Measurements from ENCODE around the gene SLC6A9. TPM values are rescaled to one million over a fixed set of nuclear protein-coding genes. Genes with fewer than 3 reads are reported as not detected.

The SLC6A9 gene
- polyA plus RNA-seq, 5 donors = 11.3 to 17.1 (median 12.6) TPM

DNA sequence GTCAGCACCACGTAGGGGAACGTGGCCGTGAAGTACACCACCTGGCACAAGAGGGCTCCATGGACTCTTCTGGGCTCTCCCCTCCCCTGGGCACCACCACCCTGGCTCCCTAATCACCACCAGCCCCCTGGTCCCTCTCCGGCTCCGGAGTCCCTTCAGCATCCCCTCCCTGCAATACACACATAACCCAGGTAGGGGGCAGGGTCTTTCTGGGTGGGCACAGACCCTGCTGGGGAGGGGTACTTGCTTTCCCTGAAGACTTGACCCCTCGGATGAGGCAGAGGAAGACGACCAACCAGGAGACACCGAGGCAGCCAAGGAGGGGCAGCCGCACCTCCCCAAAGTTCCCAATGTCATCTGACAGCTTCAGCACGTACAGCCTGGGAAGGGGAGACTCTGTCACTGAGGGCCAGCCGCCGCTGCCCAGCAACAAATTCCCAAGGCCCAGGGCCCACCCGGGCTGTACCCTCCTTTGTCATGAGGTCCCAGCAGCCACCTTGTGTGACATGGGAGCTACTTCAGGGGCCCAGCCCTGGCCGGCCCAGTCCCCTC is 28.6 kb downstream of the SLC6A9 start:
- DNase-seq = no peak

DNA sequence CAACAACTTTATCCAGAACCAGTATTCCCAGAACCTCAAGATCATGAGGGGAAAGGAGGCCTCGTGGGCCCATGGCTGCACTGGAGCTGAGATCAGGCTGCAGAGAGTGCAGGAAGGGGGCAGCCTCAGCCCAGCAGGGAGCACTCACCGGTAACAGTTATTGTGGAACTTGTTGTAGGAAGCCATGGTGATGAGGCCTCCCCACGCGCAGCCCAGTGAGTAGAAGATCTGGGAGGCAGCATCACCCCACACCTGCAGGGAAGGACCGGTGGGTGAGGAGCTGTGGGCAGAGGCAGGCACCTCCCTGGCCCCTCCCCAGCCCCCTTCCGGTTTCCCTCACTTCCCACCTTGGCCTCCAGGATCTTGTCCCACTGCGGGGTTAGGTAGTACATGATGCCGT is 29.1 kb downstream of the SLC6A9 start:
- DNase-seq = no peak

DNA sequence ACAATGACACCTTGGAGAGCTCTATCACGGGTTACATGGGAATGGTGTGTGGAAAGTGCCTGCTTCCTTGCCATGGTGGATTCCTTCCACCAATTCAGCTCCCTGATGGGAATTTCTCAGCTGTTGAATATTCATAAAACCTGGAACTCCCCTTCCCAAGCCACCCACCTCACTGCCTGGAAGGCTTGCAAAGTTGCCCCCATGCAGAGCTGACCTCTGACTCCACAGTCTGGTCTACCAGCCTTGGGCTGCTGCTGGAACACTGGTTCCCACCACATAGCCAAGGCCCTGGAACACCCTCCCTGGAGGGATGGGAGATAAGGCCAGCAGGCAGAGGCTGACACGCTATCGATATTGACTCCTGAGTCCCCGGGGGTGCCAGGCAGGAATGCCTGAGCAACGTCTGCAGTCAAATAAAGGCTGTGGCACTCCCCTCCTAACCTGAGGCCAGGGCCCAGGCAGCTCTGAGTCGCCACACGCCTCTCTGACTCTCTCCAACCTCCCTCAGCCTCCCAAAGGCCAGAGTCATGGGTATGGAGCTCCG is 31.1 kb downstream of the SLC6A9 start:
- no peak for DNase-seq

DNA sequence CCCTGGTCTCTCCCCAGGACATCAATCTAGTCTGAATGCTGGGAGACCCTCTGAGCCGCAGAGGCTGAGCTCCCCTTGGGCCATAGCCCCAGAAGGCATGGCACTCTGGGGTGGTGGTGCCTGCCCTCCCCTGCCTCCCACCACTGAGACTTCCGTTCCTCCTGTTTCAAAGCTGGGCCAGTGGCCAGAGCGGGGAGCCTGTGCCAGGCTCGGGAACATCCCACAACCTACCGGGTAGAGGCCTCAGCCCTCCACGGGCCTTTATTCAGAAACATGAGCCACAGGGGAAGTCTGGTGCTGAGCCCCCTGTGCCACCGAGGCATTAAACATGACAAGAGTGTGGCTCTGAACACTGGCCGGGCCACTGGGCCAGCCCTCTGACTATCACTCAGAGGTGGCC is 31.8 kb downstream of the SLC6A9 start:
- no peak for DNase-seq

DNA sequence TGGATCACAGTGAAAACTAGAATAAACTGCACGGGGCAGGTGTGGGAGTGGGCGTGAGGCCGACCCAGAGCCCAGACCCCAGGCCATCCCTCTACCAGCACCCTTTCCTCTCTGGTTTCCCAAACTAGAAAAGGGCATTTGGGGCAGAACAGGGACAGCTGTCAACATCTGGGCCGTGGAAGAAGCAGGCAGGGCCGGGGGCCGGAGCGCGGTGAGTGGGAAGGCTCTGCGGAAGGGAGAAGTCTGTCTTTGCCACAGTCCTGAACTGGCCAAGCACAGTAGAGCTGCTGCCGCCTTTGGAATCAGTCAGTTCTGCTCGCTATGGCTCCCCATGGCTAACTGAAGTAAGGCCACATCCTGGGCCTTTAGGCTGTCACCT is 33.3 kb downstream of the SLC6A9 start:
- DNase-seq = no peak

DNA sequence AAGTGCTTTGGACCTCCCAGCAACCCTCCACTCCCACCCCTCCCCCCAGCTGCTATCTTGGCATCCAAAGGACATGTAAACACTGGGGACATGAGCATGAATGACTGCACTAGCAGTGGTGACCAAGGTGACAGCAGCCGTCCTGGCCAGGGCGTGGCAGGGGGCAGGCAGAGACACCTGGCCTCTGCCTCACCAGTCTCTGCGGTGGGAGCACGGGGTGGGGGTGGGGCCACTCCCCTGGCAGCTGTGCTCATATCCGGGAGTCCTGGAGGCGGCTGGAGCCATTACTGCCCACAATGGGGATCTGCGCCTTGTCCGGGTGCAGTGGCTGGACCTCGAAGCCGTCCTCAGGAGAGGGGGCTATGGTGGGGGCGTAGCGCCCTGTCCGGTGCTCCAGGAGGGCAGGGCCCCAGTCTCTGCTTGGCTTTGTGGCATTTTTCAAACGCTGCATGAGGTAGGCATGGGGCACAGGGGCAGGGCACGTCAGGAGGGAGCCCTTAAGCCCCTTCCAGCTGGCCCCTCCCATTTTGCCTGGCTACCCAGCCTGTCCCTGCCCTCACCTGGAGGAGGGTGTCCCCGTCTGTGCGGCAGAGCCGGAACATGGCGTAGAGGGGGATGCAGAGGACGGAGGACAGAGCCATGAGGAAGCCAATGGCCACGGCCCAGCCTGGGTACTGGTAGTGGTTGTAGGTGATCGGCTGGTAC is 33.8 kb downstream of the SLC6A9 start:
- no peak for DNase-seq

DNA sequence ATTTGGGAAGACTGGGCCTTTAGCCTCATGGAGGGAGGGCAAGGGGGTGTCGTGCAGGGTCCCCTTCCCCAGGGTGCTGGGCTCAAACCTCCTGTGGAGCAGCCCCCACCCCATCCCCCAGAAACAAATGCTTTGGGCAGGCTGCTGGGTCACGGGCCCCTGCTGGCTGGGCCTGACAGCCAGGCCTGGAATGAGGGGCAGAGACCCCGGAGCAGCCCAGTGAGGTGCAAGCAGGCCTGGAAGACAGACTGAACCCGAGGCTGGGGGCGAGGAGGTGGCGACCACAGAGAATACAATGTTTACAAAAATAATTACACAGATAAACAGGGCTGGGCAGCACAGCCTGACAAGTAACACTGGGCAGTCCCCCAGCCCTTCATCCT is 34.5 kb downstream of the SLC6A9 start:
- DNase-seq = no peak

DNA sequence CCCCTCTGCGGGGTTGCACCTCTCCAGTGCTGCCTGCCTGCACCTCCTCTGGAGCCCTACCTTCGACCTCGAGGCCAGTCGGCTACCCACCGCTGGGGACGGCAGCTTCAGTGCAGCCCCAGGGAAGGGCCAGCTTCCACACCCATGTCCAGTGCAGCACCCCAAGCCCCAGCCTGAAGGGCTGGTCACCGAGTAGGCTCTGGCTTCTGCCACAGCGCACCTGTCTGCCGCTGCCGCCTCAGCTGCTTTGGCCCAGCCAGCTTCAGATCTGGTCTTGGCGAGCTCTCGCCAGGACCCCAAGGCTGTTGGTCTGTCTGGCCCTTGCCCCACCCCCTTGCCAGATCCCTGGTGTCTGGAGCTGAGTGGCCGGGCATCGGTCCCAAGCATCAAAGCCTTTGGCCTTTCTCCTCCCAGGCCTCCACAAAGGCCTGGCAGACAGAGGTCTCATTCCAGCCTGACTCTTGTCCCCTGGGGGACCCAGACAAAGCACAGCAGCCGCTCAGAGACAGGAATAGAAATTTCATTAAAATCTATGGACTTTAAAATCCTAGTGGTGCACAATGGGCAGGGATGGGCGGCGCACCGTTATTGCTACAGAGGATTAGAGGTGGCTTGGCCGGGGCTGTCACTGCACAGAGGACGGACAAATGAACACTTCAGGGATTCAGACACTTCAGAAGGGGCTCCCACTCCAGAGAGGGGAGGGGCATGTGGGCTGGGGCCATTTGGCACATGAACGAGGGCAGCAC is 35.1 kb downstream of the SLC6A9 start:
- DNase-seq = no peak

DNA sequence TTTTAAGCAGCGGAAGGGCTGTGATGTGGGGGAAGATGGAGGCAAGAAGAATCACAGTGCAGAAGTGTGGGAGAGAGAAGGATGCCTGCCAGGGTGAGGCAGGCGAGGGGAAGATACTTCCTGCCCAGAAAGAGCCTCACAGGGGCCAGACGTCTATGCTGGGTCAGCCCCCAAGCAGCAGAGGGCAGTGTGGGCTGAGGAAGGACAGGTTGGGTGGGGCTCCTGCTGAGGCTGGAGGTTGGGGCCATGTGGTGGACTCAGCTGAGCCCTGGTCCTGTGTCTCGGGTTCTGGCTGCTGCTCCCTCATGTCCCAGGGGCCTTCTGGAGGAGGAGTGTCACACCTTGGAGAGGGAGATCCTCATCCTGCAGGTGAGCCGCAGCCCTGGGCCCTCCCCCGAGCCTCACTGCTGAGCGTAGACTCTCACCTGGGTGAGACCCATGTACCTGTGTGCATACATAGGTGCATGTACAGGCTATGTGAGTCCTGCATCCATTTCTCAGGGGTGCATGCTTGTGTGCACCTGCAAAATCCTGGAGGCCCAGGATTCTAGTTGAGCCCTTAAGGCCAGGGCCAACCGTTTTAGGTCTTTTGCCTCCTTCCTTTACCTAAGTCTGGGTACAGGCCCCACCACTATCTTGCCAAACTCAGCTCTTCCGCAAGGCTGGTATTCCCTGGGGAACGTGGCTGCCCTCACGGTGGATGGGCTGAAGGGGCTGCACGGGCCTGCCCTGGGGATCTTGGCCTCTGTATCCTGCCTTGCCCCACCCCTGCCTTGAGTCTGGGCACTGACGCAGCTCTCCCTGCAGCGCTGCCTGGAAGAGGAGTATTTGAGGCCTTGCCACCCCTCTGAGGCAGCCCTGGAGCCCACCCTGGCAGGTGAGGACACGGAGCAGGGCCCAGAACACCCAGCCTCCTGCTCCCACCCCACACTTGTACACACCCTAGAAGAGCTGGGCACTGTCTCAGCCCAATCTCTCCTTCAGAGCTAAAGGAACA is 36.2 kb downstream of the SLC6A9 start:
- DNase-seq = no peak

DNA sequence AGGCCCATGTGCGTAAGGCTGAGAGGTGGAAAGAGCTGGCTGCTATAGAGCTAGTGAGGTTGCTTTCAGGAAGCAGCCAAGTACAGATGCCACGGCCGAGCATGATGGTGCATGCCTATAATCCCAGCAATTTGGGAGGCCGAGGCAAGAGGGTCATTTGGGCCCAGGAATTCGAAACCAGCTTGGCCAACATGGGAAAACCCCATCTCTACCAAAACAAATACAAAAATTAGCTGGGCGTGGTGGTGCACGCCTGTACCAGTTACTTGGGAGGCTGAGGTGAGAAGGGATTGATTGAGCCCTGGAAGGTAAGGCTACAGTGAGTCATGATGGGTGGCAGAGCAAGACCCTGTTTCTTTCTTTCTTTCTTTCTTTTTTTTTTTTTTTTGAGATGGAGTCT is 37.2 kb downstream of the SLC6A9 start:
- DNase-seq = no peak

DNA sequence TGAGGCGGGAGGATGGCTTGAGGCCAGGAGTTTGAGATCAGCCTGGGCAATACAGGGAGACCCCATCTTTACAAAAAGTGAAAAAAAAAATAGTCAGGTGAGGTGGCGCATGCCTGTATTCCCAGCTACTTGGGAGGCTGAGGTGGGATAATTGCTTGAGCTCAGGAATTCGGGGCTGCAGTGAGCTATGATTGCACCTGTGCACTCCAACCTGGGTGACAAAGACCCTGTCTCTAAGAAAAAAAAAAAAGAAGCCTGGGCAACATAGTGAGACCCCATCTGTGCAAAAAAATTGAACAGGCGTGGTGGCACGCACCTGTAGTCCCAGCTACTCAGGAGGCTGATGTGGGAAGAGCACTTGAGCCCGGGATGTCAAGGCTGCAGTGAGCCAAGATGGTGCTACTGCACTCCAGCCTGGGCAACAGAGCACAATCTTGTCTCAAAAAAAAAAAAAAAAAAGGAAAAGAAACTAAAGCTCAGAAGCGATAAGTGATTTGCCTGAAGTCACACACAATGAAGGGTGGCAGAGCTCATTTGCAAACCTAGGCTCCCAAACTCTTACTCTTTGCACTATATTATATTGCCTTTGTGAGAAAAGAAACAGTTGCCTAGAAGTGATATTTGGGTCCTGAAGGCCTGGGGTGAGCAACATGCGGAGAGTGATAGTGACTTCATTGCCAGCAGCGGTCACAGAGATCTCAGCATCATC is 37.9 kb downstream of the SLC6A9 start:
- no peak for DNase-seq

DNA sequence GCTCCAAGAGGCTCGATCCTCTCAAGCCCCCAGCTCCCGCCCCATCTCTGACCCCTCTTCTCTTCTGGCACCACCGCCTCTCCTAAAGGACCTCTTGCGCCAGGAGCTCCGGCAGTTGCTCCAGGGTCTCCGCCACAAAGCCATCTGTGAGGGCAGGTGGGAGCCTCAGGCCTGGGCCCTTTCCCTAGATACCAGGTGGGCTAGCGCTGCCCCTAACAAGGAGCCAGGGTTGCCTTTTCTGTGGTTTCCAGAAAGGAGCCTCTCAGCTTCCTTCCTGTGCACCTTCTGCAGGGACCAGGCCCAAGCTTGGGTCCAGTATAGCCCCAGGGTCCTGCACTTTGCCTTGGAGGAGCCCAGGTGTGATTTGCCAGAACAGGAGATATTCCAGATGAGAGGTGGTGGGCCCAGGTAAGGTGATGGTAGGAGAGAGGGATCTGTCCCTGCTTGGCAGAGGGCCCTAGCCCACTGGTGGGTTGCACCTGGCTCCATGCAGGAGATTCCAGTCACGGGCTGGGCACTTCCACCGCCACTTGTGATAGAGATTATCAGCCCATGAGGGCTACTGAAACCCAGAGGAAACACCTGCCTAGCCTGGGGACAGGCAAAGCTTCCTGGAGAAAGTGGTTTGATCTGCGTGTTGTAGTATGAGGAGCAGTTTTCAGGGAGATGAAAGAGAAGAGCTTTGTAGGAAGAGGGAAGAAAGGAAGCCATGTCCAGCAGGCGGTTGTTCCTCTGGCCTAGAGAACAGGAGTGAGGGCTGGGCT is 38.8 kb downstream of the SLC6A9 start:
- DNase-seq = no peak

DNA sequence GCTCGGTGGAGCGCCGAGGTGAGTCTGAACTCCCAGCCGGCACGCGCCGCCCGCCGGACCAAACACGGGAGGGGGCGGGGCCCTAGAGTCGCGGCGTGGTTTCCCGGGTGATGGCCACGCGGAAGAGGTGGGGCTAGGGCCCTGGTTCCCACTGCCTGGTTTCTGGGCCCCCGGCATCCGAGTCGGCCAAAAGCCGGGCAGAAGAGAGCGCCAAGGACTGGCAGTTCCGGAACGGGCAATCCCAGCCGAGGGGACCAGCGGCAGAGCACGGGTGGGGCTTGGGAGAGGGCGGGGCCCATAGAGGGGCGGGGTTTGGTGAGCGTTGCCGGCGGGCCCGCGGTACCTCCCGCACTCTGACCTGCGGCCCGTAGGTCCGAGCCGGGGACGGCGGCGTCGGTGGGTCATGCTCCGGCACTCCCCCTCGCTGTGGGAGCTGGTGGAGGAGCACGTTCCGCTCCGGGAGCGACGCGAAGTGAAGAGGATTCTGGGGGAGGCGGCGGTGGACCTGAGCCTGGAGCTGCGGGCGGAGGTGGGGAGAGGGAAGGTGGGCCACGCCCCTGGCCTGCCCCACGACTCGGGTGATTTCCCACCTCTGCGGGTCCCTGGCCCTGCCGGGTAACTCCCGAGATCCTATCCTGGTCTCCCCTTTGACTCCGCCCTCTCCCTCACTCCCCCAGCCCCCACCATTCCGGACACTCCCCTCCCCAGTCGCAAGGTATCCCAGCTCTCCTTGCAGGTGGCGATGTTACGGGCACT is 39.6 kb downstream of the SLC6A9 start, which contains the start of gene CCDC24:
Gene CCDC24 (plus strand): TSS at position 124 of the 756 bp plus-strand sequence. CDS start 280 bp downstream, at position 404.
- DNase-seq = peak; percentile 65 to 69

DNA sequence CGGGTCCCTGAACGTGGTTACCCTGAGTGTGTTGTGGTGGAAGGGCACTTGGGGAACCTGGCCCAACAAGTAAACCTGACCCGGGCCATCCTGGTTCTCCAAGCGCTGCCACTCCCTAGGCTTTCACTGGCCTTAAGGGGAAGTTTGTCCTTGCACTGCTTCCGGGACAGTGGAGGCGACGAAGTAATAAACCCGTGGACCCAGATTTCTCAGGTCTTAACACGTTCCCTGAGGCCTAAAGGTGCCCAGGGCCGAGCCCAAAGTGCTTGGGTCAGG is 40.1 kb downstream of the SLC6A9 start:
- DNase-seq = no peak

DNA sequence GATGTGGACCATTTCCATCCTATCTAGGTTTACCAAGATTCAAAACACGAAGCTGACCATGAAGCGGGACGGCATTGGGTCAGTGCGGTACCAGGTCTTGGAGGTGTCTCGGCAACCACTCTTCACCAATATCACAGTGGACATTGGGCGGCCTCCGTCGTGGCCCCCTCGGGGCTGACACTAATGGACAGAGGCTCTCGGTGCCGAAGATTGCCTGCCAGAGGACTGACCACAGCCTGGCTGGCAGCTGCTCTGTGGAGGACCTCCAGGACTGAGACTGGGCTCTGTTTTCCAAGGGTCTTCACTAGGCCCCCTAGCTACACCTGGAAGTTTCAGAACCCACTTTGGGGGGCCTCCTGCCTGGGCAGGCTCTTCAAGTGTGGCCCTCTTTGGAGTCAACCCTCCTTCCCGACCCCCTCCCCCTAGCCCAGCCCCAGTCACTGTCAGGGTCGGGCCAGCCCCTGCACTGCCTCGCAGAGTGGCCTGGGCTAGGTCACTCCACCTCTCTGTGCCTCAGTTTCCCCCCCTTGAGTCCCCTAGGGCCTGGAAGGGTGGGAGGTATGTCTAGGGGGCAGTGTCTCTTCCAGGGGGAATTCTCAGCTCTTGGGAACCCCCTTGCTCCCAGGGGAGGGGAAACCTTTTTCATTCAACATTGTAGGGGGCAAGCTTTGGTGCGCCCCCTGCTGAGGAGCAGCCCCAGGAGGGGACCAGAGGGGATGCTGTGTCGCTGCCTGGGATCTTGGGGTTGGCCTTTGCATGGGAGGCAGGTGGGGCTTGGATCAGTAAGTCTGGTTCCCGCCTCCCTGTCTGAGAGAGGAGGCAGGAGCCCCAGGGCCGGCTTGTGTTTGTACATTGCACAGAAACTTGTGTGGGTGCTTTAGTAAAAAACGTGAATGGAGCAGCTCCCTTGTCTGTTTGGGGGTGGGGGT is 40.7 kb downstream of the SLC6A9 start:
- no peak for DNase-seq

DNA sequence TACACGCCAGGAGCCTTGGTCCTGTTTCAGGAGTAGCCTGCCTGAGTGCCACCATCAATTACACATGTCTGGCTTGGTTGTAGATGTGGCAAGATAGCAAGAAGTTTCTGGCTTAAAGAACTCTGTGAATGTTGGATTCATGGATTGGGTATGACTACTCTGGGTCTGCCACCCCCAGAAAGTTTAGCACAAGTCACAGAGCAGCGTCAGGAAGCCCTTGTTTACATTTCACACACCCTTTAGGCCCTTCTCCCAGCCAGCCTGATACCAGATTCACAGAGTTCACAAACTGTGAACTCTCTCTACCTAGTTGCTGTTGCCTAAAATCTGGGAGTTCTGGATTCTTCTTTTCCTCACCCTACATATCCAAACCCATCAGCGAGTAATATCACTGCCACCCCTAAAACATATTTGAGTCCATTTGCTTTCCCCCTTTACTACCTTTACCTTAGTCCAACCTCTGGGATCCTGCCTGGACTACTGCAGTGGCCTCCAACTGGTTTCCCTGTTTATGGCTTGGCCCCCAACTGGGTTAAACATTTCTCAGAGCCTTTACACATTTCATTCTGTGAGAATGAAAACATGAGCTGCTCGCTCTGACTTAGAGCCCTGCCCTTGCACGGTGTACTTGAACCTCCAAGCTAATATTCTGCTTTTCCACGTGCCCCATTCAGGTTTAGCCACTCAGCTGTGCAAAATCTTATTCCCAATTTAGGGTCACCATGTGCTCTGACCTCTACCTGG is 43.9 kb downstream of the SLC6A9 start:
- DNase-seq = no peak

DNA sequence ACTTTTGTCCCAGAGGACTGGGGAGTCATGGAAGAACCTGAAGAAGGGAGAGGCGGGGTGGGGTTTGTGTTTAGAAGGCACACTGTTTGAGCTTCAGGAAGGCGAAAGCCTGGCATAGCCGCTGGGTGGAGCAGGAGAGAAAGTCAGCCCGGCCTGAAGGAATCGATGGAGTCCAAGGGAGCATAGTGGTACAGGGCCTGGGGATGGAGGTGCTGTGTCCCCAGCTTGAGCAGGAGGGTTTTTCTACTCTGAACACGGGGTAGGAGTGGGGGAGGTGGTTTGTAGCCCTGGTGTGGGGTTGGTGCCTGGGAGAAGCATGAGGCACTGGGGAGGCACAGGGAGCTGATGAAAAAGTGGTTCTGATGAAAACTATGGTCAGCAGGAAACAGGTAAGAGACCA is 44.5 kb downstream of the SLC6A9 start:
- DNase-seq = no peak

Data from right lung (tissue), 5 donors.